HepG2 (cell line): Measurements from ENCODE around the gene MAMLD1. TPM values are rescaled to one million over a fixed set of nuclear protein-coding genes. Genes with fewer than 3 reads are reported as not detected.

Source experiments
- ATAC-seq: fragments of 200-7000 bp; cut with Tn5 transposase; 3 replicates; pipeline ENCODE4 v1.9.1; 2020; ENCODE audit warnings: mild to moderate bottlenecking, moderate library complexity
- BruUV-seq: library from RNA; stranded (reverse); fragments of 400-500 nt; replicated peaks from 2 replicates; lab custom pipeline; 2021; lab: Mats Ljungman, UMichigan
- CTCF ChIA-PET: fragments of 300-600 bp; formaldehyde crosslinking; extraction: SDS; loops from one replicate; lab custom pipeline; 2021; ENCODE audit warnings: low total read pairs, inconsistent platforms, low intra/inter-chr PET ratio; lab: Yijun Ruan, JAX
- POLR2A ChIA-PET: fragments of 350-600 bp; sonication (Branson Sonifier 250); formaldehyde crosslinking; loops from one replicate; lab custom pipeline; 2020; ENCODE audit warnings: antibody characterized with exemption, inconsistent platforms; lab: Yijun Ruan, JAX
- DNase-seq: peaks from one replicate; pipeline ENCODE4 v3.0.0-alpha.2; 2015; ENCODE audit warnings: low spot score
- FAIRE-seq: peaks from 3 replicates; lab custom pipeline; 2011; peaks lifted over from hg19 to GRCh38; lab: Jason Lieb, UNC
- H2AFZ ChIP-seq: one replicate; pipeline ENCODE4 v1.6.1; 2011; ENCODE audit warnings: low read length, inconsistent platforms
- H3K27ac ChIP-seq: fragments of 300-600 bp; 3 replicates; pipeline ENCODE4 v1.8.0; 2011; ENCODE audit warnings: mixed run types, mild to moderate bottlenecking, mixed read lengths, low read length, inconsistent platforms; ENCODE audit not compliant: insufficient read depth; ENCODE audit errors: extremely low read length
- H3K27me3 ChIP-seq, 2 experiments: fragments of 200-600 bp in 1 of 2; 2 replicates in 1 of 2; 3 replicates in 1 of 2; pipeline versions ENCODE4 v1.6.0 to v1.8.0; 2011; ENCODE audit warnings: low read length in 2 of 2, mild to moderate bottlenecking in 2 of 2, moderate library complexity in 2 of 2, inconsistent platforms in 1 of 2; ENCODE audit not compliant: insufficient read depth in 2 of 2, control insufficient read depth in 1 of 2
- H3K36me3 ChIP-seq, 2 experiments: fragments of 200-600 bp in 1 of 2; replicated peaks in 1 of 2; 2 replicates in 1 of 2; 3 replicates in 1 of 2; pipeline versions ENCODE4 v1.5.1 to v1.8.0; 2011; ENCODE audit warnings: low read length in 2 of 2, inconsistent platforms in 1 of 2; ENCODE audit not compliant: insufficient read depth in 2 of 2, control insufficient read depth in 1 of 2
- H3K4me1 ChIP-seq: 2 replicates; pipeline ENCODE4 v1.5.1; 2012; ENCODE audit warnings: low read length, inconsistent platforms; ENCODE audit not compliant: insufficient read depth
- H3K4me2 ChIP-seq: 2 replicates; pipeline ENCODE4 v1.6.0; 2011; ENCODE audit warnings: low read depth, low read length, inconsistent platforms
- H3K4me3 ChIP-seq, 3 experiments: fragments of 200-600 bp in 1 of 3; sonication (generic), shearing (Covaris generic) in 1 of 3; replicated peaks in 1 of 3; 2 replicates each; pipeline ENCODE4 v1.5.1; 2011 to 2016; ENCODE audit warnings: low read length in 3 of 3, inconsistent platforms in 2 of 3, low read depth in 2 of 3, mild to moderate bottlenecking in 2 of 3, control low read depth in 1 of 3, mixed read lengths in 1 of 3; ENCODE audit not compliant: insufficient read depth in 1 of 3
- H3K79me2 ChIP-seq: one replicate; pipeline ENCODE4 v1.6.1; 2011; ENCODE audit warnings: low read length, inconsistent platforms; ENCODE audit not compliant: insufficient read depth
- H3K9ac ChIP-seq: 2 replicates; pipeline ENCODE4 v1.6.0; 2011; ENCODE audit warnings: mild to moderate bottlenecking, low read depth, low read length, inconsistent platforms; ENCODE audit not compliant: insufficient read depth
- H3K9me3 ChIP-seq: 2 replicates; pipeline ENCODE4 v1.5.1; 2012; ENCODE audit warnings: mild to moderate bottlenecking, low read length
- H4K20me1 ChIP-seq: 2 replicates; pipeline ENCODE4 v1.6.0; 2011; ENCODE audit warnings: inconsistent platforms, mild to moderate bottlenecking, low read length, moderate library complexity; ENCODE audit not compliant: insufficient read depth
- ATF6 ChIP-seq: sonication (generic); formaldehyde crosslinking; conservative IDR thresholded peaks from 2 replicates; pipeline ENCODE4 v1.4.0; 2020; ENCODE audit warnings: missing genetic modification reagents
- CREBL2 ChIP-seq: sonication (generic); formaldehyde crosslinking; IDR thresholded peaks from 2 replicates; pipeline ENCODE4 v1.8.1; 2023; ENCODE audit warnings: missing genetic modification reagents, mild to moderate bottlenecking, borderline replicate concordance
- DDIT3 ChIP-seq: sonication (generic); formaldehyde crosslinking; IDR thresholded peaks from 2 replicates; pipeline ENCODE4 v1.4.0; 2020; ENCODE audit warnings: mild to moderate bottlenecking, missing genetic modification reagents
- FOXO4 ChIP-seq: sonication (generic); formaldehyde crosslinking; conservative IDR thresholded peaks from 2 replicates; pipeline ENCODE4 v1.8.1; 2023; ENCODE audit warnings: missing genetic modification reagents
- GTF2F1 ChIP-seq: fragments of 150-350 bp; IDR thresholded peaks from 2 replicates; pipeline ENCODE4 v1.6.1; 2014; ENCODE audit warnings: low read length
- ISX ChIP-seq: sonication (generic); formaldehyde crosslinking; conservative IDR thresholded peaks from 2 replicates; pipeline ENCODE4 v1.5.0; 2020; ENCODE audit warnings: missing genetic modification reagents
- KLF6 ChIP-seq: IDR thresholded peaks from 2 replicates; pipeline ENCODE4 v1.8.0; 2016; ENCODE audit warnings: missing biosample characterization, missing genetic modification reagents
- MYNN ChIP-seq: sonication (generic); formaldehyde crosslinking; IDR thresholded peaks from 2 replicates; pipeline ENCODE4 v1.4.0; 2020; ENCODE audit warnings: mild to moderate bottlenecking, low read depth, missing genetic modification reagents
- NR2F1 ChIP-seq, 2 experiments: fragments of 450-650 bp in 1 of 2; formaldehyde crosslinking in 1 of 2; IDR thresholded peaks; 2 replicates each; pipeline versions ENCODE4 v1.5.0 to v1.6.1; 2016 to 2020; ENCODE audit warnings: mild to moderate bottlenecking in 1 of 2, missing compliant biosample characterization in 1 of 2, missing genetic modification reagents in 1 of 2, moderate library complexity in 1 of 2
- PAX8 ChIP-seq: sonication (generic); formaldehyde crosslinking; IDR thresholded peaks from 2 replicates; pipeline ENCODE4 v1.8.0; 2022; ENCODE audit warnings: mild to moderate bottlenecking, missing genetic modification reagents, borderline replicate concordance
- SALL1 ChIP-seq: sonication (generic); formaldehyde crosslinking; IDR thresholded peaks from 2 replicates; pipeline ENCODE4 v1.8.0; 2022; ENCODE audit warnings: mild to moderate bottlenecking, missing genetic modification reagents
- ZNF407 ChIP-seq: sonication (generic); formaldehyde crosslinking; IDR thresholded peaks from one replicate; pipeline ENCODE4 v1.5.1; 2020; ENCODE audit warnings: mild to moderate bottlenecking, missing genetic modification reagents; ENCODE audit errors: not compliant biosample characterization
- WGBS: methylation state at CpG from one replicate; pipeline ENCODE4 v1.1.6; 2017; ENCODE audit warnings: low lambda C conversion rate; 5-methylcytosine and 5-hydroxymethylcytosine counted together
- in situ Hi-C: cut with HindIII; loops from 2 replicates; pipeline ENCODE4 v1.10.0; 2017; ENCODE audit warnings: low pct_unique_long_range_greater_than_20kb; ENCODE audit not compliant: extremely low pct_ligation_motif_present
- intact Hi-C: fragments of 100-400 bp; cut with micrococcal nuclease; formaldehyde crosslinking; loops from one replicate; pipeline ENCODE4 v1.10.0; 2022; ENCODE audit not compliant: unreplicated experiment
- polyA plus RNA-seq, 8 experiments: library from polyadenylated mRNA; depleted of rRNA in 3 of 8; stranded (reverse) in 7 of 8; unstranded in 1 of 8; fragments of >200 nt; fragmentation: Illumina TruSeq in 4 of 8; extraction: Trizol in 4 of 8; gene quantifications; 2 replicates each; pipeline versions ENCODE4 v1.2.1 to v1.2.3, GENCODE V29; 2011 to 2016; ENCODE audit warnings: low read depth in 4 of 8, missing spikeins in 1 of 8, mixed read lengths in 1 of 8; ENCODE audit not compliant: insufficient read depth in 1 of 8
- total RNA-seq, 5 experiments: library from RNA; depleted of rRNA; stranded (reverse); fragments of >200 nt; fragmentation: Illumina TruSeq; extraction: Trizol; gene quantifications; 2 replicates each; pipeline ENCODE4 v1.2.3, GENCODE V29; 2016; ENCODE audit warnings: low read depth in 1 of 5

The MAMLD1 gene
- total and polyA plus RNA-seq, 2 of the 13 experiments (the other 11 are each of a cell fraction or from before 2014, with no cell fraction given) = not detected

GRCh38 chrX:150476164-150476699, 113.1 kb downstream of the MAMLD1 start:
- no peak overlapping the region for H2AFZ ChIP-seq
- H3K27me3 ChIP-seq = no peaks in the 10 kb centered on the region; a peak in 1 of 5 replicates
- 19% methylated on average over 6 of the region's 6 CpGs for WGBS
- no peaks in the 10 kb centered on the region for H3K36me3 ChIP-seq
- no peak overlapping the region for H3K4me2 ChIP-seq
- no peak for ATAC-seq
- no peaks in the 10 kb centered on the region for H3K79me2 ChIP-seq
- no peak overlapping the region for H3K9ac ChIP-seq
- BruUV-seq = no TSS peak
- no peaks in the 10 kb centered on the region for H3K9me3 ChIP-seq
- H3K4me1 ChIP-seq = no peaks in the 10 kb centered on the region
- no peak overlapping the region for H3K4me3 ChIP-seq
- no peak overlapping the region for H3K27ac ChIP-seq
- no peaks in the 10 kb centered on the region for H4K20me1 ChIP-seq
- no peak for FAIRE-seq
- in situ Hi-C loops (loop anchor here (25.0 kb wide), 1 partner anchor 514 kb away; no protein-coding TSS in a partner anchor), intact Hi-C loops (no loop called here)
- ChIA-PET POLR2A (no interaction called here), CTCF (no interaction called here)
- DNase-seq = no peak
- no peak for TF ChIP-seq CREBL2 (CRISPR knock-in tag)
- TF ChIP-seq DDIT3 = no peak
- no peak for TF ChIP-seq KLF6 (CRISPR knock-in tag)
- no peak for TF ChIP-seq ZNF407 (CRISPR knock-in tag)
- no peak for TF ChIP-seq MYNN (CRISPR knock-in tag)
- no peak for TF ChIP-seq ISX (CRISPR knock-in tag)
- TF ChIP-seq GTF2F1 = no peak
- TF ChIP-seq NR2F1 (CRISPR knock-in tag; IDR thresholded peaks at IDR 0.05) = no peak
- TF ChIP-seq ATF6 (CRISPR knock-in tag) = no peak
- TF ChIP-seq FOXO4 (CRISPR knock-in tag) = no peak
- TF ChIP-seq SALL1 = no peak
- no peak for TF ChIP-seq PAX8 (CRISPR knock-in tag)
